Activated gamma-delta T cell treated with anti-CD3 and anti-CD28 coated beads, Interleukin-2, amount 50 U/mL, for 16 hours (primary cell): Measurements from ENCODE around the gene RRAGA.
"Not testable (repeated sequence)": the region's sequence is repeated elsewhere in the genome, so short reads cannot be mapped to it uniquely, and the experiment has no call there.

Experiments used
- DNase-seq: peaks from one replicate; pipeline ENCODE4 v3.0.0-alpha.2; 2020; ENCODE audit warnings: low read depth

RRAGA gene, protein sequence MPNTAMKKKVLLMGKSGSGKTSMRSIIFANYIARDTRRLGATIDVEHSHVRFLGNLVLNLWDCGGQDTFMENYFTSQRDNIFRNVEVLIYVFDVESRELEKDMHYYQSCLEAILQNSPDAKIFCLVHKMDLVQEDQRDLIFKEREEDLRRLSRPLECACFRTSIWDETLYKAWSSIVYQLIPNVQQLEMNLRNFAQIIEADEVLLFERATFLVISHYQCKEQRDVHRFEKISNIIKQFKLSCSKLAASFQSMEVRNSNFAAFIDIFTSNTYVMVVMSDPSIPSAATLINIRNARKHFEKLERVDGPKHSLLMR

DNA sequence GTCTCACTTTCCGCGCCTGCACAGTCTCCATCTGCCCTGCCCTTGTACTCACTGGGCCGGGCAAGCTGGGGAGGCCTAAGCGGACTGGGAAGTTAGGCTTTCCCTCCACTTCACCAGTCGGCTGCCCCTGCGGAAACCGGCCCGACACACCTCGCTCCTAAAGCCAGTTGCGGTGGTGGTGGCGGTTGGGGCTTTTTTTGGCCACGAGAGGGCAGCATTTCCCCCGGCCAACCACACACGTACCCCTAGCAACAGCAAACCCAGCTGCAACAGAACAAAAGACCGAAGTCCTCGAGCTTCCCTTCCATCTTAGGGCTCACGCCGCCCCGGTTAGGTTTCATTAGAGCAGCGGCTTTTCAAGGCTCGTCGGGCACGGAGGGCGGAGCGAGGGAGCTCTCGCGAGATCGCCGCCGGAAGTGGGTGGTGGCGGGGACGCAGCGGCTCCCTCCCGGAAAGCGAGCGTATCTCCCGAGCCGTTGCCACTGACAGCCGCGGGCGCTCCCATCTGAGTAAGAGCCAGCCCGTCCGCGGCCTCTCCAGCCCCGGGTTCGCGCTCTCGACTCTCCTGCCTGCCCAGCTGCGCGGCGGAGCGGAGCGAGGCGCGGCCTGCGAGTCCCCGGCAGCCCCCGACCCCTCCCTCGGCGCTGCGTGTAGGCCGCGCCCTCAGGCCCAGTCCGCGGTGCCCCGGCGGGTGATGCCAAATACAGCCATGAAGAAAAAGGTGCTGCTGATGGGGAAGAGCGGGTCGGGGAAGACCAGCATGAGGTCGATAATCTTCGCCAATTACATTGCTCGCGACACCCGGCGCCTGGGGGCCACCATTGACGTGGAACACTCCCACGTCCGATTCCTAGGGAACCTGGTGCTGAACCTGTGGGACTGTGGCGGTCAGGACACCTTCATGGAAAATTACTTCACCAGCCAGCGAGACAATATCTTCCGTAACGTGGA is at the start of gene RRAGA:
RRAGA (plus strand) TSS at position 462 of the 951 bp plus-strand sequence; CDS start at position 695, 233 bp downstream.
- DNase-seq = peak; percentile 91

DNA sequence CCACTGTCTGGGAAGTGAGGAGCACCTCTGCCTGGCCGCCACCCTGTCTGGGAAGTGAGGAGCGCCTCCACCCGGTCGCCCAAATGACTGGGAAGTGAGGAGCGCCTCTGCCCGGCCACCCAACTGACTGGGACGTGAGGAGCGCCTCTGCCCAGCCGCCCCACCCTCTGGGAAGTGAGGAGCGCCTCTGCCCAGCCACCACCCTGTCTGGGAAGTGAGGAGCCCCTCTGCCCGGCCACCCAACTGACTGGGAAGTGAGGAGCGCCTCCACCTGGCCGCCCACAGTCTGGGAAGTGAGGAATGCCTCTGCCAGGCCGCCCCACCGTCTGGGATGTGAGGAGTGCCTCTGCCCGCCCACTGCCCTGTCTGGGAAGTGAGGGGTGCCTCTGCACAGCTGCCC is 49.1 kb upstream of the RRAGA start:
- DNase-seq = no peak

DNA sequence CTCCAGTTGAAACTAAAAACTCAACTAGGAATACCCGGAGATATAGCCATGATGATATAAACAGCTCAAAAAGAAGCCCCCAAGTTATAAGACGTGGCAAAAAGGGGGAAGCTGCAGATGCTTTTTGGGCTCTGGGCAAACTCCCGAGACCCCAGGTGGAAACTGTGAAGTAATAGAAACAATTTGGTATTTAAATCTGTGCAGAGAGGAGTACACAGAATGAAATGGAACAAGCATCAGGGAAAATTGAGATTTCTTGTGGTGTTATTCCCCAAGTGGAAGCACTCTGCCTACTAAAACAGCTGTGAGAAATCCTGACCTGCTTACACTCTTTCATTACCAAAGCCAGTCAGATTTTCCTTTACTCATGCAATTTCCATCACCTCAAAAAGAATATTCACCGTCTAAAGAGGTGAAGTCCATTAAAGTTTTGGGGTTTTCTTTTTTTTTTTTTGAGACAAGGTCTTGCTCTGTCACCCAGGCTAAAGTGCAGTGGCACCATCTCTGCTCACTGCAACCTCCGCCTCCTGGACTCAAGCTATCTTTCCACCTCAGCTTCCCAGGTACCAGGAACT is 39.7 kb upstream of the RRAGA start:
- DNase-seq = no peak

DNA sequence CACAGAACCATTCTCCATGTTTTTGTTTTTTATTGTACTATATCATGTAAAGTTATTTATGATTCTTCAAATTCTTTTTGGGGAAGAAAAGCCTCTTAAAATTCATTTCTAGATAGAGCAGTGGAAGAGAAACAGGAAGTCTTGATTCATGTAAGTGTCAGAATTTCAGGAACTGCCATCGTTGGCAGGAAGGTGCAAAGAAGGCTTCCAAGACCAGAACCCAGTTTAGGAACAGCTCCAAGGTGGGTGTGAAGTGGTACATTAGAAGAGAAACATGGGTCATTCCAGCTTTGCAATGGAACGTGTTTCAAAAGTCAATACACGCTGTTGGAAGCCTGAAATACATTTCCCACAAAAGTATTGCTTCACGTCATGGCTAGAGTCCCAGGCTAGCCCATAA is 31.0 kb upstream of the RRAGA start:
- no peak for DNase-seq

DNA sequence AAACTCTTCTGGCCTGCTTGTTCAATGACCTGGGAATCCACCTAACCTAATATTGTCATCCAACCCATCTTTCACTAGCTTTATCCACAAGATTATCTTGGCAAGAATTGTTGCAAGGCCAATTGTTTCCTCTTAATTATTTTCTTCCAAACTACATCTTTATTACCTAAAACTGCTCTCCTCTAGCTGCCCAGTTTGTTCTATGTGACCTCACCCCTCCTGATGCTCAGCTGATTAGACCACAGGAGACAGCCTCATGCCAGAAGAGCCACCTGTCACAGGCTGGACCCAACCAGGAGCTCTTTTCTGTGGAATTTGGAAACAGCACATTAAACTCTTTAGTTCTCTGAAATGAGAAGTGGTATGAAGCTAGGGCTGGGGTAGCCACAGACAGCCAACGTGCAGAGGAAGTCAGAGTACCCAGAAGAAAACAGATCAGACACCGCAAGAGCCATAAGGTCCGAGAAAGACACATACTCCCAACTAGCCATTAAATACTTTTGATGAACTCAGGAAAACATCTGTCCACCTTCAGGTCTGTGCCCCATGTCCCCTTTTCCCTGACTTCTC is 28.3 kb upstream of the RRAGA start:
- no peak for DNase-seq

DNA sequence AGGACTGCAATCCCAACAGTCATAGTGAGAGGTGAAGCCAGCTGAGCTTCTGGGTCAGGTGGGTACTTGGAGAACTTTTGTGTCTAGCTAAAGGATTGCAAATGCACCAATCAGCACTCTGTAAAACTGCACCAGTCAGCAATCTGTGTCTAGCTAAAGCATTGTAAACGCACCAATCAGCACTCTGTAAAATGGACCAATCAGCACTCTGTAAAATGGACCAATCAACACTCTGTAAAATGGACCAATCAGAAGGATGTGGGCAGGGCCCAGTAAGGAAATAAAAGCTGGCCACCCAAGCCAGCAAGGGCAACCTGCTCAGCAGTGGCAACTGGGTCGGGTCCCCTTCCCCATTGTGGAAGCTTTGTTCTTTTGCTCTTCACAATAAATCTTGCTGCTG is 27.6 kb upstream of the RRAGA start:
- DNase-seq = not testable (repeated sequence)

DNA sequence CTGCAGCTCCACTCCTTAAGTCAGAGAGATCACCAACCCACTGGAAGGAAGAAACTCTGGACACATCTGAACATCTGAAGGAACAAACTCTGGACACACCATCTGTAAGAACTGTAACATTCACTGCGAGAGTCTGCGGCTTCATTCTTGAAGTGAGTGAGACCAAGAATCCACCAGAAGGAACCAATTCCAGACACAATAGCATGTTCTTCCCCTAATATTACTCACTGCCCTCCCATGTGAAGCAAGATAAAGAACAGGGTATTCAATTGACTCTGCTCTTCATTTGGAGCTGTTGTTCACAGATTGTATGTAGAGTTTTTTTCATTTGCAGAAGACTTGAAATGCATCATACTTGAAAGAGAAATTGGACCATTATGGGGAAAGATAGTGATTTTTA is 27.0 kb upstream of the RRAGA start:
- no peak for DNase-seq

DNA sequence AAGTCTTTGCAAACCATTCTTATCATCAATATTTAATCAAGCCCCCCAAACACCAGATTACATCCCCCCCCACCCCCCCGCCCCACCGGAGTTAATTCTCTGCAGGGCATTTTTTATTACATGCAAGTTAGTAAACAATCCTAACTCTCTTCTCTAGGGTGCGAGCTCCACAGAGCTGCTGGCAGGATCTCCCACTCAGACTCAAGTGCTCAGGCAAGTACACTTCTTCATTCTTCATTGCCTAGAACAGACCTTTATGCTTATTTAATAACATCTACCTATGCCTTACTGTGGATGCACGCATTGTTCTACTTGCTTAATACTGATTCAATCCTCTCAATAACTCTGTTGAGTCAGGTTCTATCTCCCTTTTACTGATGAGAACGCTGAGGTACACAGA is 26.1 kb upstream of the RRAGA start:
- no peak for DNase-seq

DNA sequence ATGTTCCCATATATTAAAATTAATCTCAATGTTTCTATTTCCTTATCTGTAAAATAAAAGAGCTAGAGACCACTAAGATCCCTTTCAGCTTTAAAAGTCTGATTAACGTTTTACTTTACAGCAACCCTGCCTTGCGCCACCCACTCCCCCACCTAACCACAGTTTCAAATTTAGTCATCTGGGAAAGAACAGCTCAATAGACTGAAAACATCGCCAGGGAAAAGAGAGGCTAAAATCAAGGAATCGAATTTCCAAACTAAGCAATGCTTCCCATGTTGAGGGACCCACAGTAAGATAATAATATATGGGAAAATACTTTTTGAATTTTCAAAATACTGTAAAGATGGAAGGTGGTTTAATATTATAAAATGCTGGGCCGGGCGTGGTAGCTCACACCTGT is 22.9 kb upstream of the RRAGA start:
- DNase-seq = no peak

DNA sequence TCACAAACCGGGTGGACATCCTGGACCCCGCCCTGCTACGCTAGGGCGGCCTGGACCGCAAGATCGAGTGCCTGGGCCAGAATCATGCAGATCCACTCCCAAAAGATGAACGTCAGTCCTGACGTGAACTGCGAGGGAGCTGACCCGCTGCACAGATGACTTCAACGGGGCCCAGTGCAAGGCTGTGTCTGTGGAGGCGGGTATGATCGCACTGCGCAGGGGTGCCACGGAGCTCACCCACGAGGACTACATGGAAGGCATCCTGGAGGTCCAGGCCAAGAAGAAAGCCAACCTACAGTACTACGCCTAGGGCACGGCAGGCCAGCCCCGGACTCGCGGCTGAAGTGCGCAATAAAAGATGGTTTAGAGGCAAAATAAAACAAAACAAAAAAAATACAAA is 21.4 kb upstream of the RRAGA start:
- DNase-seq = no peak

DNA sequence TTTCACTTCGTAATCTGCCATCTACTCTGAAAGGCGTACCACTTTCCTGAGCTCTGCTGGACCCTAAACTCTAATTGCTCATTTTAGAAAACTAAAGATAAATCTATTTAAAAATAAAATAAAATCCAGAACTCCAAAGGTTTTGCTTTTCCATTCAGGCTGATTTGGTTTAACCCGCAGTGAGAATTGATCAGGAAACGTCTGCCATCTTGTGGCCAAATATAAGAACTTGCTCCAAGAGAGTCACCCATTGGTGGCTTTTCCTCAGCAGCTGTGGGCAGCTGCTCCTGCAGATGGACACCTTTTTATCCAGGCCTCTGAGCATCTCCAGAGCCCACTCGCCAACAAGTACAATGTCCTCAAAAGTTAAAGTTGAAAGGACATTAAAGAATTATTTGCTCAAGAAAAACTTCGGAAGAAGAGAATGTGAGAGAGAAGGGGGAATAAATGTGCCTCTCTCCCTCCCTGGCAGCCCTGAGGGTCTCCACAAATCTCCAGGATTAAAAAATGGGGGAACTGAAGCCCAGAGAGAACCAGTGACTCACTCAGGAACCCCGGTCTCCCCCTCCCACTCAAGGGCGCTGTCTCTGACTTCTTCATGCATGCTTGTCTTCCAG is 20.3 kb upstream of the RRAGA start:
- no peak for DNase-seq

DNA sequence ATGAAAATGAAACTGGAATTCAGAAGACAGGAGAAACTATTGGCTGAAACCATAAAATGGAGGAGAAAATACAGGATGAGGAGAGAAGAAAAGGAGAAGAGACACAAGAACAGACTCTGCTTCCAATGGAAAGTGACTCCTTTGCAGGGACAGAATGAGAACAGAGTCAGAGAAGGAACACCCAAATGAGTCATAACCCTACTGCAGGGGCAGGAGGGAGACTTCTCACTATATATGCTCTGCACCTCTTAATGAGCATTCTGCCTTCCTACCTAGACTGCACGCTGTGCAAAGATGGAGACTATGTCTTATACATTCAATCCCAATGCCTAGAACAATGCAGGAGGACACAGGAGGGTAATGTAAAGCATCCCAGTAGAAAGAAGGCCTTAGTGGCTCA is 18.3 kb upstream of the RRAGA start:
- DNase-seq = no peak

DNA sequence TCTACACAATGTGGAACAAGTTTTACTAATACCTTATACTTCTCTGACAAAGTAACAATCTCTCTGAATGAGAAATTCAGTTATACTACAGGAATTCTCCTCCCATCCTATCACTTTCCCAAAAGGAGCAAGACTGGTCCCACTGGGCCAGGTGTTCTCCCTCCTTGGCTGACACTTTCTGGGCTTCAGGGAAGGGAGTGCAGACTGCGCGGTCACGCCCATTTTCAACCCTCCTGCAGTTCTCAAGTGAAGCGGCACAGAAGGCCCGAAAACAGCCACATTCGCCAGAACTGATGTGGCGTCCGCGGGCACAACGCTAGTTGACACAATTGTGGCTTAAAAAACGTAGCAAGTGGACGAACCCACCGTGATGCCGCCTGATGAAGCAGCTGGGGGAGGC is 16.8 kb upstream of the RRAGA start:
- no peak for DNase-seq

DNA sequence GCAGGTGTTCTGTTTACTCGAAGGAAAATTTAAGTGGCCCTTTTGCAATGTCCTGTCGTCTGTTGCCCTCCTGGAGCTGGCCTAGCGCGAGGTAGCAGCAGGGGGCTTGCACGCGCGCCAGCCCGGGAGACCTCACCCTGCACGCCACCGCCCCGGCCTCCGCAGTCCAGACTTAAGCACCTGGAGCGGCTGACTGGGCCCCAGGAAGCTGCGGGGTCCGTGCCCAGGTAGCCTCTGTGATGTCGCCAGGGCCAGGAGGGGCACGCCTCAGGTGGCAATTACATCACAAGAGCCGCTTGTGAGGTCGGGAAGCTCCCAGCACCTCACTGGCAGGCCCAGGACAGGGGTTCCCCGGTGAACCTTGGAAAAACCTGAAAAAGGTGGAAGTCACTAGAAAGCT is 16.2 kb upstream of the RRAGA start, which contains the start of gene SAXO1:
SAXO1 (minus strand) TSS at position 195 of the 400 bp plus-strand sequence. CDS start 301 bp downstream, outside the sequence.
- no peak for DNase-seq

DNA sequence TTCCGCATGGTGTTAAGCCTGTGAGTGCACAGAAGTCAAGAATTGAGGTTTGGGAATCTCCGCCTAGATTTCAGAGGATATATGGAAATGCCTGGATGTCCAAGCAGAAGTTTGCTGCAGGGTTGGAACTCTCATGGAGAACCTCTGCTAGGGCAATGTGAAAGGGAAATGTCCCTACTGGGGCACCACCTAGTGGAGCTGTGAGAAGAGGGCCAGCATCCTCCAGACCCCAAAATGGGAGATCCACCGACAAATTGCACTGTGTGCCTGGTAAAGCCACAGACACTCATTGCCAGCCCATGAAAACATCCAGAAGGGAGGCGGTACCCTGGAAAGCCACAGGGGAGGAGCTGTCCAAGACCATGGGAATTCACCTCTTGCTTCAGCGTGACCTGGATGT is 12.6 kb upstream of the RRAGA start:
- no peak for DNase-seq

DNA sequence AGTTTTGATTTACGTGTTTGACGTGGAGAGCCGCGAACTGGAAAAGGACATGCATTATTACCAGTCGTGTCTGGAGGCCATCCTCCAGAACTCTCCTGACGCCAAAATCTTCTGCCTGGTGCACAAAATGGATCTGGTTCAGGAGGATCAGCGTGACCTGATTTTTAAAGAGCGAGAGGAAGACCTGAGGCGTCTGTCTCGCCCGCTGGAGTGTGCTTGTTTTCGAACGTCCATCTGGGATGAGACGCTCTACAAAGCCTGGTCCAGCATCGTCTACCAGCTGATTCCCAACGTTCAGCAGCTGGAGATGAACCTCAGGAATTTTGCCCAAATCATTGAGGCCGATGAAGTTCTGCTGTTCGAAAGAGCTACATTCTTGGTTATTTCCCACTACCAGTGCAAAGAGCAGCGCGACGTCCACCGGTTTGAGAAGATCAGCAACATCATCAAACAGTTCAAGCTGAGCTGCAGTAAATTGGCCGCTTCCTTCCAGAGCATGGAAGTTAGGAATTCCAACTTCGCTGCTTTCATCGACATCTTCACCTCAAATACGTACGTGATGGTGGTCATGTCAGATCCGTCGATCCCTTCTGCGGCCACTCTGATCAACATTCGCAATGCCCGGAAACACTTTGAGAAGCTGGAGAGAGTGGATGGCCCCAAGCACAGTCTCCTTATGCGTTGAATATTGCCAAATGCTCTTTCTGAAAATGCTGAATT is 850 bp downstream of the RRAGA start:
- no peak for DNase-seq

DNA sequence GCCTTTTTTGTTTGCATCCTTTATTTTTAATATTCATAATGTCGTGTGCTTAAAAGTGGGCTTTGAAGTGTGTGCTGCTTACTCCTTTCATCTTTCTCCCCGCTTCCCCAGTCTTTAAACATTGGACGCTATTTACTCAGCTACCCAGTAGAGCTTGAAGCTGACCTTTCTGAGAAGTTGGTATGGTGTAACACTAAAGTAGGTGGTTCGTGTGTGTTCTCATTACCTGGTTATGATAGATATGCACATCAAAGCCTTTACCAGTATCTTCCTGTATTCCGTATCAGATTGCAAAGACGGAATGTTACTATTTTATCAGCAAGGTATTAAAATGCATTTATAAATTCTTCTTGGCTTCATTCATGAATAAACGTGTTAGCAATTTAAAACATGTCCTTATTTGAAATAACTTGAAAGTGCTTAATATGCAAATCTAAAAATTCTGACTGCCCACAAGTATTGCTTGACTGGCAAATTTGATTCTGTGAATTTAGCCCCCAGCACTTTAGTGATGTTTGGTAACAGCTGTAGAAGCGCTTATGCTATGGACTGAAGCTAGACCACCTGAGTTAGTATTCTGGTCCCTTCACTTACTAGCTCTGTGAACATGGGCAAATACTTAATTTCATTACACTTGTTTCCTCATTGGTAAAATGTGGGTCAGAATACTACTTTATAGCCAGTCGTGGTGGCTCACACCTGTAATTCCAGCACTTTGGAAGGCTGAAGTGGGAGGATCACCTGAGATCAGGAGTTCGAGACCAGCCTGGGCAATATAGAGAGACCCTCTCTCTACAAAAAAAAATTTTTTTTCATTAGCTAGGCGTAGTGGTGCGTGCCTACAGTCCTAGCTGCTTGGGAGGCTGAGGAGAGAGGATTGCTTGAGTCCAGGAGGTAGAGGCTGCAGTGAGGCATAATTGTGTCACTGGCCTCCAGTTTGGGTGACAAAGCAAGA is 1.7 kb downstream of the RRAGA start:
- DNase-seq = no peak

DNA sequence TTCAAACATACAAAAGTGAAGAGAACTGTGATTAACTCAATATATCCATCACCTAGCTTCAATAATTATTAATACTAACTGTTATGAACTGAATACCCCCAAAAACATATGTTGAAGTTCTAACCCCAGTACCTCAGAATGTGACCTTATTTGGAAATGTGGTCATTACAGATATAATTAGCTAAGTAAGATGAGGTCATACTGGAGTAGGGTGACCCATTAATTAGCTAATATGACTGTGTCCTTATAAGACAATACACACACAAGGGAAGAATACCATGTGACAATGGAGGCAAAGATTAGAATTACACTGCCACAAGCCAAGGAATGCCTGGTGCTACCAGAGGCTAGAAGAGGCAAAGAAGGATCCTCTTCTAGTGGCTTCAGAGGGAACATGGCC is 7.8 kb downstream of the RRAGA start:
- DNase-seq = no peak

DNA sequence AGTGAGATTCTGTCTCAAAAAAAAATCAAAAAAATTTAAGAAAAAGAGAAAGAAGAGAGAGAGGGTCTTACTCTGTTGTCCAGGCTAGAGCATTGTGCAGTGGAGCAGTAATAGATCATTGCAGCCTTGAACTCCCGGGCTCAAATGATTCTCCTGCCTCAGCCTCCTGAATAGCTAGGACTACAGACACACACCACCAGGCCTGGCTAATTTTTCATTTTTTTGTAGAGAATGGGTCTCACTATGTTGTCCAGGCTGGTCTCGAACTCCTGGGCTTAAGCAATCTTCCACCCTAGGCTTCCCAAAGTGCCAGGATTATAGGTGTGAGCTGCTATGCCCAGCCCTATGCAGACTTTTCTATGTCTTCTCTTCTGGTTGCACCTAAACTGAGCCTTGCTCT is 25.0 kb downstream of the RRAGA start:
- DNase-seq = no peak

DNA sequence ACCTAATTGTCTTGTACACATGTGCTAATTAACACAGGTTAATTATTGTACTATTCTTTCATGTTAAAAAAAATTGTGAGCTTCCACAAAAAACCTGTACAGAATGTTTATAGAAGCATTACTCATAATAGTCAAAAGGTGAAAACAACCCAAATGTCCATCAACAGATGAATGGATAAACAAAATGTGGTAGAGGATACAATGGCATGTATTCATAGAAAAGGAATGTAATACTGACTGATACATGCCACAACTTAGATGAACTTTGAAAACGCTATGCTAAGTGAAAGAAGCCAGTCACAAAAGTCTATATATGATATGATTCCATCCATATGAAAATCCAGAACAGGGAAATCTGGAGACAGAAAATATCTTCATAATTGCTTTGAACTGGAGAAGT is 25.6 kb downstream of the RRAGA start:
- DNase-seq = no peak
